ENCODE measurements around the gene POLR1B. TPM values are rescaled to one million over a fixed set of nuclear protein-coding genes. Genes with fewer than 3 reads are reported as not detected.

Gene POLR1B, protein sequence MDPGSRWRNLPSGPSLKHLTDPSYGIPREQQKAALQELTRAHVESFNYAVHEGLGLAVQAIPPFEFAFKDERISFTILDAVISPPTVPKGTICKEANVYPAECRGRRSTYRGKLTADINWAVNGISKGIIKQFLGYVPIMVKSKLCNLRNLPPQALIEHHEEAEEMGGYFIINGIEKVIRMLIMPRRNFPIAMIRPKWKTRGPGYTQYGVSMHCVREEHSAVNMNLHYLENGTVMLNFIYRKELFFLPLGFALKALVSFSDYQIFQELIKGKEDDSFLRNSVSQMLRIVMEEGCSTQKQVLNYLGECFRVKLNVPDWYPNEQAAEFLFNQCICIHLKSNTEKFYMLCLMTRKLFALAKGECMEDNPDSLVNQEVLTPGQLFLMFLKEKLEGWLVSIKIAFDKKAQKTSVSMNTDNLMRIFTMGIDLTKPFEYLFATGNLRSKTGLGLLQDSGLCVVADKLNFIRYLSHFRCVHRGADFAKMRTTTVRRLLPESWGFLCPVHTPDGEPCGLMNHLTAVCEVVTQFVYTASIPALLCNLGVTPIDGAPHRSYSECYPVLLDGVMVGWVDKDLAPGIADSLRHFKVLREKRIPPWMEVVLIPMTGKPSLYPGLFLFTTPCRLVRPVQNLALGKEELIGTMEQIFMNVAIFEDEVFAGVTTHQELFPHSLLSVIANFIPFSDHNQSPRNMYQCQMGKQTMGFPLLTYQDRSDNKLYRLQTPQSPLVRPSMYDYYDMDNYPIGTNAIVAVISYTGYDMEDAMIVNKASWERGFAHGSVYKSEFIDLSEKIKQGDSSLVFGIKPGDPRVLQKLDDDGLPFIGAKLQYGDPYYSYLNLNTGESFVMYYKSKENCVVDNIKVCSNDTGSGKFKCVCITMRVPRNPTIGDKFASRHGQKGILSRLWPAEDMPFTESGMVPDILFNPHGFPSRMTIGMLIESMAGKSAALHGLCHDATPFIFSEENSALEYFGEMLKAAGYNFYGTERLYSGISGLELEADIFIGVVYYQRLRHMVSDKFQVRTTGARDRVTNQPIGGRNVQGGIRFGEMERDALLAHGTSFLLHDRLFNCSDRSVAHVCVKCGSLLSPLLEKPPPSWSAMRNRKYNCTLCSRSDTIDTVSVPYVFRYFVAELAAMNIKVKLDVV
- total RNA-seq: 13.2 and 25.1 TPM in 2 replicates

DNA sequence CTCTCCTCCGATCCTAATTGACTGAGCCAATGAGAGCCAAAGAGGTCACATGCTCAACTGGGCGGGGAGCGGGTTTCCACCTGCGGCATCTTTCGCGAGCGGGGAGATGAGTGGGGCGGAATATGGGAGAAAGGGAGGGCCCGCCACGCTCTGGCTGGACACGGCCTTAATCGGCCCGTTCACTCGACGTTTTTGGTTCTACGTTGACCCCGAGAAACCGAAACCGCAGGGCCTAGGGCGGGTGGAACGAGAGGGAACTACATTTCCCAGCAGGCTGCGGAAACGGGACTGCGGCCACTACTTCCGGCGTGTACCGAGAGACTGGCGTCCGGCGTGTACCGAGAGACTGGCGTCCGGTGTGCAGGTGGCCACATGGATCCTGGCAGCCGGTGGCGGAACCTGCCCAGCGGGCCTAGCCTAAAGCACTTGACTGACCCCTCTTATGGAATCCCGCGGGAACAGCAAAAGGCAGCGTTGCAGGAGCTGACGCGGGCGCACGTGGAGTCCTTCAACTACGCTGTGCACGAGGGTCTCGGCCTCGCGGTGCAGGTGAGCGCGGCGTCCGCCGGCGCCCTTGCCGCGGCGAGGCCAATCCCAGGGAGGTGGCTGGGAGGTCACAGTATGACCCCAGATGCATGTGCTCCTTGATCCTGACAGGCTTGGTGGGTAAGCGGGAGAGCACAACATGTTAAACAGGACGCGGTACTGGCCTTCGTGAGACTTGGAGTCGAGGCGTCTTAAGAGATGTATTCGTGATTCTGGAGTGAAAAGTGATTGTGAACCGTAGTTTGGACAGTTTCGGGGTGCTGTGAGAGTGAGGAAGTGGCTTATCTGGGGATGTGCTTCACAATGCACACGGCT lies at the start of gene POLR1B:
Gene POLR1B, plus strand, starts transcription at position 343 of the 861 bp plus-strand sequence. Its CDS starts 30 bp downstream, at position 373.

GRCh38 chr2:112584134-112584890 lies 42.0 kb downstream of the POLR1B start, which contains the start of gene CHCHD5:
TSS of gene CHCHD5 (plus strand) at chr2:112584609. CDS start at chr2:112584648, 39 bp downstream.

Other genes starting within 250 kb of the POLR1B start
- 16.5 and 25.1 TPM in 2 replicates for gene RGPD8, start 108.8 kb upstream of the POLR1B start, total RNA-seq
- 42.8 and 56.2 TPM in 2 replicates for gene TTL, start 60.3 kb upstream of the POLR1B start, total RNA-seq
- gene CHCHD5, start 42.1 kb downstream of the POLR1B start, total RNA-seq: 4.5 and 9.8 TPM in 2 replicates
- 84.6 and 377 TPM in 2 replicates for gene SLC20A1, start 103.5 kb downstream of the POLR1B start, total RNA-seq
- gene NT5DC4, start 178.6 kb downstream of the POLR1B start, total RNA-seq: not detected in 2 replicates
- gene CKAP2L, start 222.1 kb downstream of the POLR1B start, total RNA-seq: 2.3 and 18.6 TPM in 2 replicates
- 8.2 and 15.5 TPM in 2 replicates for gene IL1A, start 242.0 kb downstream of the POLR1B start, total RNA-seq